ENCODE results near the gene AFM.

The AFM gene

DNA sequence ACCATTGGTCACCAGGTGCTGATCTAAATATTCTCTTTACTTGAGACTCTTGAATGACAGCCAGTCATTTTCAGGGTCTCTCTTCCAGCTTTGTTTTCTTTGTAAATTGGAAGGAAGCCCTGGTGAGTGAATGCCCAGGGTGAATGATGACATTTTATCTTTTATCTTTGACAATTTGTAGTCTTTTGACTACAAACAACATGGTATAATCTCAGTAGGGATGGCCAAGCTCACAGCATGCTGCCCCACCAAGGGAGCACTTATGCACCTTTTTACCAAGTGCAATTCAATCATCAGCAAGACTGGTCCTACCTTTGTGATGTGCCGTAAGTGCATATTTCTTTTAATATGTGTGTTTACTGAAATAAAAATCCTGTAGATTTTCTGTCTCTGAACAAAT lies 5.7 kb downstream of the AFM start:
- Histone ChIP-seq H3K27ac (no peak overlapping the region), H3K27me3 (no peaks in the 10 kb centered on the region), H3K9me3 (no peaks in the 10 kb centered on the region), H3K36me3 (no peaks in the 10 kb centered on the region), H3K9ac (no peak overlapping the region), H3K4me2 (no peak overlapping the region), H3K4me3 (no peak overlapping the region), H3K4me1 (no peaks in the 10 kb centered on the region), H4K20me1 (no peaks in the 10 kb centered on the region)
- no peak for TF ChIP-seq Cebpa-rat (IDR thresholded peaks at IDR 0.05)

DNA sequence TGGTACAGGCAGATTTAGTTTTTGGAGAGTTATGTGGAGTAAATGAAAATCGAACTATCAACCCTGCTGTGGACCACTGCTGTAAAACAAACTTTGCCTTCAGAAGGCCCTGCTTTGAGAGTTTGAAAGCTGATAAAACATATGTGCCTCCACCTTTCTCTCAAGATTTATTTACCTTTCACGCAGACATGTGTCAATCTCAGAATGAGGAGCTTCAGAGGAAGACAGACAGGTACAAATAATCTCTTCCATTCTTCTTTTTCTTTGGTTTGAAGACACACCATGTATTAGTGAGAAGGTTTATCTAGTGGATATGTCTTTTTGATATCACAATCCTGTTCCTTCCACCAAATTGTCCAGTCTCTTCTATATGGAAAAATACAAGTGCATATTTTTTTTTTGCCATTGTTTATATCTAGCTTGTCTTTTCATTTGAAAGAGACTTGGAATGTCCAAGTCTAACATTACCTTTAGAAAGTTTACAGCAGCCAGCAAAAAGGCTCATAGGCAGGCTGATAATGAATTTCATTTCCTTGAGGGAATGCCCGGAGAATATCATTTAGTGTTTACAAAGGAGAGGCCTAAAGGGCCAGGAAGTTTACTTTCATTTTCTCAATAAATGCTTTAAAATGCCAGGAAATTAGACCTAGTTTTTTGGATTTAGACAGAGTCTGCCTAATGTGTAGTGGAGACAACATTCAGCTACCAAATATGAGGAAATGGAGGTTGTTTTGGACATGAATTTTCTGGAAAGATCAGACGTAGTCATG lies 18.6 kb downstream of the AFM start:
- Histone ChIP-seq H3K4me3 (no peak overlapping the region), H3K27me3 (no peaks in the 10 kb centered on the region), H3K36me3 (no peaks in the 10 kb centered on the region), H3K4me2 (no peak overlapping the region), H3K4me1 (peaks cover 16% of the 10 kb centered on the region), H4K20me1 (no peaks in the 10 kb centered on the region), H3K9ac (no peak overlapping the region), H3K9me3 (no peaks in the 10 kb centered on the region), H3K27ac (no peak overlapping the region)
- TF ChIP-seq Cebpa-rat (IDR thresholded peaks at IDR 0.05) = no peak

DNA sequence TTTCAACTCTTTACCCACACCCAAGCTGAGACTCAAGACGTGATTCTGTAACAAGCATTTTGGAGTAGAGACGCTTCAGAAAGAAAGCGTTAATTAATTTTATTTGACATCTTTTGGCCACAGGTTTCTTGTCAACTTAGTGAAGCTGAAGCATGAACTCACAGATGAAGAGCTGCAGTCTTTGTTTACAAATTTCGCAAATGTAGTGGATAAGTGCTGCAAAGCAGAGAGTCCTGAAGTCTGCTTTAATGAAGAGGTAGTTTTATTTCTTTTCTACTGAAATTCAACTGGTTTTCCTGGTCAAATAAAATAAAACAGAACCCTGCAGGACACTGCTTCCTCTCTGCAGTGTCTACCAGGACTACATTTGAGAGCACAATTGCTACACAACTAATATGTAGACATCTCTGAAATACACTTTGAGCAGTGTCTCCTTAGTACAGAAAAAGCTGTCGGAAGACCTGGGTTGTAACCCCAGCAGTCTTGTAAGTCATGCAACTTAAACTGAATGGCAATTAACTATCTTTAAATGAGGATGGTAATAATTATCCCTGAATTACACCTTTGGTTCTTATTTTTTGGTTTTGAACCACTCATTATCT lies 20.2 kb downstream of the AFM start:
- Histone ChIP-seq H3K27ac (no peak overlapping the region), H3K4me2 (no peak overlapping the region), H3K9ac (no peak overlapping the region), H3K9me3 (no peaks in the 10 kb centered on the region), H3K27me3 (no peaks in the 10 kb centered on the region), H3K4me3 (no peak overlapping the region), H3K4me1 (0 out of 2 replicates have a peak, but pooled peaks cover 5% of the 10 kb centered on the region), H3K36me3 (no peaks in the 10 kb centered on the region), H4K20me1 (no peaks in the 10 kb centered on the region)
- no peak for TF ChIP-seq Cebpa-rat (IDR thresholded peaks at IDR 0.05)

DNA sequence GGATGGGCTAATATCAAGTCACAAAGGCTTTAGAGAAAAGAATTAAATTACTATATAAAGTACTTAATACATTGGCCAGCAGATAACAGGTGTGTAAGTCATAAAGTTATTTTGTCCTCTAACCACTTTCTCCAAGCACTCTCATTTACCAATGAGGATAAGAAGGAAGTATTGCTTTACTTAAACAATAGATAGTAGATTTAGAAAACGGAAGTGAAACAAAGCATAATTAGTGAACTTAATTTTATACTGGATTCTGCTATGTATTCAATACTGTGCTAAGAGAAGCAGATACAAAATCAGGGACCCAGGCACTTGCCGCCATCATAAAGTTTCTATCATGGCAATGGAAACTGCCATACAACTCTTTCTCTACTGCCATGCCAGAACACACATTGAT lies 24.0 kb downstream of the AFM start:
- Histone ChIP-seq H4K20me1 (no peaks in the 10 kb centered on the region), H3K9me3 (no peaks in the 10 kb centered on the region), H3K4me1 (no peaks in the 10 kb centered on the region), H3K4me3 (no peak overlapping the region), H3K27me3 (no peaks in the 10 kb centered on the region), H3K36me3 (no peaks in the 10 kb centered on the region), H3K9ac (no peak overlapping the region), H3K27ac (no peak overlapping the region), H3K4me2 (no peak overlapping the region)
- no peak for TF ChIP-seq Cebpa-rat (IDR thresholded peaks at IDR 0.05)

DNA sequence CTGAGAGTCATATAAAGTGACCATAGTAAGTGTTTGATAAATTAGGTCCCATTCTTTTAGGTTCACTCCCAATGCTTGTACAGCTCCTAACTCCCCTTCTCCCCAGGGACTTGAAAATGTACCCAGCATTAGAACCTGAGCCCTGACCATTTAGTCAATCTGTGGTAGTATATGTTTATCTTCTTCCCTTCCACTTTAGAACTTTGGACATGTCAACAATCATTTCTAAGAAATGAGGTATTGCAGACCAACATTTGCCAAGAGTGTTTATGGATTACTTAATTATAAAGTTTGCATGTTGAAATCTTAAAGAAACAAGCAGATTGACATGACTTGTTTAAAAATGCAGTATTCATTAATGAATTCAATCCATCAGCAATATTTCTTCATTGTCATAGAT lies 26.0 kb downstream of the AFM start:
- TF ChIP-seq Cebpa-rat (IDR thresholded peaks at IDR 0.05) = no peak
- H3K9me3 ChIP-seq = no peaks in the 10 kb centered on the region
- H3K27me3 ChIP-seq = no peaks in the 10 kb centered on the region
- H3K4me2 ChIP-seq = no peak overlapping the region
- H3K4me1 ChIP-seq = no peaks in the 10 kb centered on the region
- H4K20me1 ChIP-seq = no peaks in the 10 kb centered on the region
- no peak overlapping the region for H3K27ac ChIP-seq
- H3K36me3 ChIP-seq = no peaks in the 10 kb centered on the region
- no peak overlapping the region for H3K4me3 ChIP-seq
- no peak overlapping the region for H3K9ac ChIP-seq

DNA sequence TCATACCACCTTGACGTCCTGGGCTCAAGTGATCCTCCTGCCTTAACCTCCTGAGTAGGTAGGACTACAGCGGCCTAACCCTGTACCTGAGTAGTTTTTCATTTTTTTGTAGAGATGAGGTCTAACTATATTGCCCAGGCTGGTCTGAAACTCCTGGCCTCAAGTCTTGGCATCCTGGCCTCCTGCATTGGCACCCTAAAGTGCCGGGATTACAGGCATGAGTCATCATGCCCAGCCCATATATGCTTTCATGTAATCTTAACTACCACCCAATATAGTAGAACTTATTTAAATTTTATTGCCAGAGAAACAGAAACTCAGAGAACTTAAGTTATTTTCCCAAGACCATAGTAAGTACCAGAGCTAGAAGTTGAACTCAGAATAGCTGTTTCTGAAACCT lies 27.1 kb downstream of the AFM start:
- Histone ChIP-seq H3K4me1 (no peaks in the 10 kb centered on the region), H3K4me2 (no peak overlapping the region), H3K27ac (no peak overlapping the region), H3K36me3 (no peaks in the 10 kb centered on the region), H3K9ac (no peak overlapping the region), H3K27me3 (no peaks in the 10 kb centered on the region), H3K9me3 (no peaks in the 10 kb centered on the region), H3K4me3 (no peak overlapping the region), H4K20me1 (no peaks in the 10 kb centered on the region)
- no peak for TF ChIP-seq Cebpa-rat (IDR thresholded peaks at IDR 0.05)

DNA sequence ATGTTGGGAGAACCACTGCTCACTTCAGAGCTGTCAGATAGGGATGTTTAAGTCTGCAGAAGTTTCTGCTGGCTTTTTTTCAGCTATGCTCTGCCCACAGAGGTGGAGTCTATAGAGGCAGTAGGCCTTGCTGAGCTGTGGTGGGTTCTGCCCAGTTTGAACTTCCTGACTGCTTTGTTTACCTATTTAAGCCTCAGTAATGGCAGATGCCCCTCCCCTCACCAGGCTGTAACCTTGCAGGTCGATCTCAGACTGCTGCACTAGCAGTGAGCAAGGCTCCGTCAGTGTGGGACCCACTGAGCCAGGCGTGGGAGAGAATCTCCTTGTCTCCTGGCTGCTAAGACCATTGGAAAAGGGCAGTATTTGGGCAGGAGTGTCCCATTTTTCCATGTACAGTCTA lies 36.8 kb downstream of the AFM start:
- H3K27ac ChIP-seq = no peak overlapping the region
- H3K36me3 ChIP-seq = no peaks in the 10 kb centered on the region
- peaks cover 9% of the 10 kb centered on the region; the same call in 1 of the 2 replicates for H3K9me3 ChIP-seq
- no peak overlapping the region for H3K4me3 ChIP-seq
- no peaks in the 10 kb centered on the region for H3K27me3 ChIP-seq
- H3K4me2 ChIP-seq = no peak overlapping the region
- TF ChIP-seq Cebpa-rat (IDR thresholded peaks at IDR 0.05) = no peak
- no peak overlapping the region for H3K9ac ChIP-seq
- peaks cover 16% of the 10 kb centered on the region for H3K4me1 ChIP-seq
- H4K20me1 ChIP-seq = no peaks in the 10 kb centered on the region

DNA sequence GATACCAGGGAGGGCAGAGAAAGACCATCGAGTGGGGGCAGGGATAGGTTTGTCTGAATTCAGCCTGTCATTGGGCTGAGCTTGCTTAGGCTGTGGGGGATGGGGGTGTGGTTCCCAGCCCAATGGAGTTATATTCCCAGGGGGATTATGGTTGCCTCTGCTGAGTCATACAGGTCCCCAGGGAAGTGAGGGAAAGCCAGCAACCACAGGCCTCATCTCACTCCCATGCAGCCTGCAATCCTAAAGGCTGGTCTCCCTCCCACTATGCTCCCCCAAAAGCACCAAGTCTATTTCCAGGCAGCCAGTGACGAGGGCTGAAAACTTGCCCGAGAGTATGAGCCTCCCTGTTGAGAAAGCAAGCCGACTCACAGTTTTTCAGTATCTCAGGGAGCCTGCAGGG lies 39.3 kb downstream of the AFM start:
- Histone ChIP-seq H3K27me3 (no peaks in the 10 kb centered on the region), H3K36me3 (no peaks in the 10 kb centered on the region), H3K4me2 (peak overlapping the region; percentile 44), H3K9ac (no peak overlapping the region), H3K27ac (no peak overlapping the region), H3K4me1 (peaks cover 16% of the 10 kb centered on the region), H3K4me3 (no peak overlapping the region), H4K20me1 (no peaks in the 10 kb centered on the region), H3K9me3 (peaks cover 9% of the 10 kb centered on the region; the same call in 1 of the 2 replicates)
- TF ChIP-seq Cebpa-rat (IDR thresholded peaks at IDR 0.05) = no peak

DNA sequence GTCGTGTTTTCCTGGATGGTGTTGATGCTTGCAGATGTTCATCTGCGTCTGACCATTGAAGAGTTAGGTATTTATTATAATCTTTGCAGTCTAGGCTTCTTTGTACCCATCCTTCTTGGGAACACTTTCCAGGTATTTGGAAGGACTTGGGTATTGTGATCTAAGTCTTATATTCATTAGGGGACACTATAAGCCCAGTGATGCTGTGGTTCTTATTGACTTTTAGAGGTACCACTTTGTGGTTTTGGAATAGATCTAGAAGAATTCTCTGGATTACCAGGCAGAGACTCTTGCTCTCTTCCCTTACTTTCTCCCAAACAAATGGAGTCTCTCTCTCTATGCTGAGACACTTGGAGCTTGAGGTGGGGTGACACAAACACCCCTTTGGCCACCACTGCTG lies 41.6 kb downstream of the AFM start:
- Histone ChIP-seq H3K27me3 (no peaks in the 10 kb centered on the region), H3K4me3 (no peak overlapping the region), H3K36me3 (no peaks in the 10 kb centered on the region), H3K27ac (no peak overlapping the region), H4K20me1 (no peaks in the 10 kb centered on the region), H3K4me2 (no peak overlapping the region), H3K9me3 (peaks cover 6% of the 10 kb centered on the region; the same call in 1 of the 2 replicates), H3K4me1 (peaks cover 16% of the 10 kb centered on the region), H3K9ac (no peak overlapping the region)
- TF ChIP-seq Cebpa-rat (IDR thresholded peaks at IDR 0.05) = no peak

DNA sequence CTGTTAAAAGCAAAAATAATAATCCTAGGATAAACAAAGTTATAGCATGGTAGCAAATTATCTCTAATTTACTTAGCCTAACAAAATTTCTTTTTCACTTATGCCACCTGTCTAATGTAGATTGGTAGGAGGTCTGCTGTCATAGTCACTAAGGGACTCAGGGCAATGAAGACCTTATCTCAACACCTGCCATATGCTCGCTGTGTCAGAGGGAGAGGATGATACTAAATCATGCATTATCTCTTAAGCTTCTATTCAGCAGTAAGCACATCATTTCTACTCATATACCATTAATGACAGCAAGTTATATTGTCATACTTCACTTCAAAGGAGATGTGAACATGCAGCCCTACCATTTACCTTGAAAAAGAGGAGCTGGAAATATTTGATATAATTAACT lies 44.1 kb downstream of the AFM start:
- no peak for TF ChIP-seq Cebpa-rat (IDR thresholded peaks at IDR 0.05)
- H3K9me3 ChIP-seq = no peaks in the 10 kb centered on the region
- H3K9ac ChIP-seq = no peak overlapping the region
- H3K27me3 ChIP-seq = no peaks in the 10 kb centered on the region
- no peak overlapping the region for H3K4me2 ChIP-seq
- H3K36me3 ChIP-seq = no peaks in the 10 kb centered on the region
- H3K27ac ChIP-seq = no peak overlapping the region
- no peak overlapping the region for H3K4me3 ChIP-seq
- H4K20me1 ChIP-seq = no peaks in the 10 kb centered on the region
- peaks cover 12% of the 10 kb centered on the region for H3K4me1 ChIP-seq
